ENCODE results near the gene MYO1A. TPM values are rescaled to one million over a fixed set of nuclear protein-coding genes. Genes with fewer than 3 reads are reported as not detected.

The MYO1A gene
- total and polyA plus RNA-seq, 2 of the 13 experiments (the other 11 are each of a cell fraction or from before 2014, with no cell fraction given): 5.3 to 6.0 TPM

DNA sequence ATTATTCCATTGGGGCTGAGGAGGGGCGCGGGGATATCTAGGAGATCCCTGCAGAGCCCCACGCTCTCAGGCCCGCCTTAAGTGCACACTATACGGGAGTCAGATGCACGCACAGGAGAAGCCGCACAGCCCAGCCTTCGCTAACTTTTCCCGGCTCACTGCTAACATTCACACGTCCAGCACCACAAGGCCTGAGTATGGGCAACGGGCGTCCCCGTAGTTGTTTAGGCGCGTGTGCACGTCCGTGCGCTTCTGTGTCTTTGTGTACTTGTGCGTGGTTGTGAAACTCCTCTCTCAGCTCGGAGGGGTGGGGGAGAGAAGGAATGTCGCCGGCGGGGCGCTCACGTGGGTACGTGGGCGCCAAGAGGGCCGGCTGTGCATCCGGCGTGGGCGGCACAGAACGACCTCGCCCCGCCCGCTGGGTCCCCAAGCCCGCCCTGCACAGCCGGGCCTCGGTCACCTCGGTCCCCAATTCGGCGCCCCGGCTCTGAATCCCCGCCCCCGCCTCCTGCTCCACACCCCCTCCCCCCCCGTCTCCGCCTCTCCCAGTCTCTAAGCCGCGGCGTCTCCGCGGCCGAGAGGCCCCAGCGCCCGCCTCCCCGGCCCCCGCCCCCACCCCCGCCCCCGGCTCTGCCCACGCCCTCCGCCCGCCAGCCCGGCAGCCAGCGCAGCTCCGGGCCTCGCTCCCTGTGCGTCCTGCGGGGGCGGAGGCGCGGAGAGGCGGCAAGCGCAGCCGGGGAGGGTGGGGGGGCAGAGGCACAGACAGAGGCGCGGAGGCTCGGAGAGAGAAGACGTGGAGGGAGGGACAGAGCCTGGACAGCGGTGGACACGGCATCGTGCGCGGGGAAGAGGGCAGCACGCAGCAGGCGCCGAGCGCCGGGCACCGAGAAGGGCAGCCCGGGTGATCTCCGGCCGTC is 38.7 kb upstream of the MYO1A start, which contains the start of gene NAB2 (continued):
- TF ChIP-seq ZBED4 (CRISPR knock-in tag; IDR thresholded peaks at IDR 0.05; ENCODE audit: borderline replicate concordance) (no peak; the same call in 1 of the 2 replicates), ISL2 (CRISPR knock-in tag; IDR thresholded peaks at IDR 0.05) (peak; percentile 71; the same call in 1 of the 2 replicates), ZNF891 (CRISPR knock-in tag; IDR thresholded peaks at IDR 0.05) (0 out of 2 replicates have a peak, but pooled peaks have one; percentile 3), NR0B2 (CRISPR knock-in tag; IDR thresholded peaks at IDR 0.05) (peak; percentile 48), HOXA7 (CRISPR knock-in tag; IDR thresholded peaks at IDR 0.05) (no peak), ZNF780A (CRISPR knock-in tag; IDR thresholded peaks at IDR 0.05) (no peak), ZNF263 (CRISPR knock-in tag; IDR thresholded peaks at IDR 0.05) (peak; percentile 61), ZNF777 (CRISPR knock-in tag; IDR thresholded peaks at IDR 0.05) (peak; percentile 82; the same call in 1 of the 2 replicates), HES4 (CRISPR knock-in tag; IDR thresholded peaks at IDR 0.05; ENCODE audit: borderline replicate concordance) (no peak), HDAC1 (CRISPR knock-in tag; IDR thresholded peaks at IDR 0.05) (peak; percentile 69), ZSCAN21 (CRISPR knock-in tag; IDR thresholded peaks at IDR 0.05; ENCODE audit: borderline replicate concordance) (peak; percentile 79), ZNF563 (CRISPR knock-in tag; IDR thresholded peaks at IDR 0.05) (0 out of 2 replicates have a peak, but pooled peaks have one; percentile 53), ZNF160 (CRISPR knock-in tag; IDR thresholded peaks at IDR 0.05) (0 out of 2 replicates have a peak, but pooled peaks have one; percentile 21), TOPORS (CRISPR knock-in tag; IDR thresholded peaks at IDR 0.05) (no peak), PTBP1 (IDR thresholded peaks at IDR 0.05; ENCODE audit: low read depth, low read length, poor library complexity, severe bottlenecking) (no peak), ZNF839 (CRISPR knock-in tag; IDR thresholded peaks at IDR 0.05; ENCODE audit: borderline replicate concordance) (no peak; the same call in 1 of the 2 replicates), MYNN (CRISPR knock-in tag; IDR thresholded peaks at IDR 0.05; ENCODE audit: low read depth) (no peak), AHR (CRISPR knock-in tag; IDR thresholded peaks at IDR 0.05) (peak; percentile 61; the same call in 1 of the 2 replicates), HMG20A (CRISPR knock-in tag; IDR thresholded peaks at IDR 0.05; ENCODE audit: borderline replicate concordance) (peak; percentile 38; the same call in 1 of the 2 replicates)
- TF ChIP-seq, protein P1, sequence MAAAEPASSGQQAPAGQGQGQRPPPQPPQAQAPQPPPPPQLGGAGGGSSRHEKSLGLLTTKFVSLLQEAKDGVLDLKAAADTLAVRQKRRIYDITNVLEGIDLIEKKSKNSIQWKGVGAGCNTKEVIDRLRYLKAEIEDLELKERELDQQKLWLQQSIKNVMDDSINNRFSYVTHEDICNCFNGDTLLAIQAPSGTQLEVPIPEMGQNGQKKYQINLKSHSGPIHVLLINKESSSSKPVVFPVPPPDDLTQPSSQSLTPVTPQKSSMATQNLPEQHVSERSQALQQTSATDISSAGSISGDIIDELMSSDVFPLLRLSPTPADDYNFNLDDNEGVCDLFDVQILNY (CRISPR knock-in tag; conservative IDR thresholded peaks at IDR 0.05): no peak; the same call in 1 of the 2 replicates
- TF ChIP-seq, protein P2, sequence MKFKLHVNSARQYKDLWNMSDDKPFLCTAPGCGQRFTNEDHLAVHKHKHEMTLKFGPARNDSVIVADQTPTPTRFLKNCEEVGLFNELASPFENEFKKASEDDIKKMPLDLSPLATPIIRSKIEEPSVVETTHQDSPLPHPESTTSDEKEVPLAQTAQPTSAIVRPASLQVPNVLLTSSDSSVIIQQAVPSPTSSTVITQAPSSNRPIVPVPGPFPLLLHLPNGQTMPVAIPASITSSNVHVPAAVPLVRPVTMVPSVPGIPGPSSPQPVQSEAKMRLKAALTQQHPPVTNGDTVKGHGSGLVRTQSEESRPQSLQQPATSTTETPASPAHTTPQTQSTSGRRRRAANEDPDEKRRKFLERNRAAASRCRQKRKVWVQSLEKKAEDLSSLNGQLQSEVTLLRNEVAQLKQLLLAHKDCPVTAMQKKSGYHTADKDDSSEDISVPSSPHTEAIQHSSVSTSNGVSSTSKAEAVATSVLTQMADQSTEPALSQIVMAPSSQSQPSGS (CRISPR knock-in tag; IDR thresholded peaks at IDR 0.05): peak; percentile 67

All from HepG2 (cell line).